Activated CD8-positive, alpha-beta T cell treated with anti-CD3 and anti-CD28 coated beads, Interleukin-2, amount 10 ng/mL, durations not matched to agents 7 days and 5 days (primary cell): Measurements from ENCODE around the gene PPARGC1A. TPM values are rescaled to one million over a fixed set of nuclear protein-coding genes. Genes with fewer than 3 reads are reported as not detected.

ENCODE experiments used
- ATAC-seq: fragments of 150-1000 bp; cut with Tn5 transposase; one replicate; pipeline ENCODE4 v1.10.0; 2021; ENCODE audit warnings: moderate library complexity
- CTCF ChIA-PET: fragments of 350-600 bp; sonication (Branson Sonifier 250); formaldehyde crosslinking; loops from one replicate; lab custom pipeline; 2021; ENCODE audit warnings: antibody characterized with exemption; lab: Charles Lee
- POLR2A ChIA-PET: fragments of 350-600 bp; sonication (Branson Sonifier 250); formaldehyde crosslinking; loops from one replicate; lab custom pipeline; 2021; ENCODE audit warnings: antibody characterized with exemption; lab: Charles Lee
- DNase-seq: peaks from one replicate; pipeline ENCODE4 v3.0.0-alpha.2; 2020
- H3K27ac Mint-ChIP-seq: one replicate; pipeline ENCODE4 v1.8.0; 2021; ENCODE audit warnings: mild to moderate bottlenecking, mixed read lengths
- H3K27me3 Mint-ChIP-seq: one replicate; pipeline ENCODE4 v1.8.0; 2021; ENCODE audit warnings: low read depth, mixed read lengths
- H3K36me3 Mint-ChIP-seq: one replicate; pipeline ENCODE4 v1.8.0; 2021; ENCODE audit warnings: low read depth, mixed read lengths
- H3K4me1 Mint-ChIP-seq: one replicate; pipeline ENCODE4 v1.8.0; 2021; ENCODE audit warnings: low read depth, mixed read lengths
- H3K4me3 Mint-ChIP-seq: one replicate; pipeline ENCODE4 v1.8.0; 2021; ENCODE audit warnings: mild to moderate bottlenecking, mixed read lengths
- H3K9me3 Mint-ChIP-seq: one replicate; pipeline ENCODE4 v1.8.0; 2022; ENCODE audit warnings: mixed read lengths; ENCODE audit not compliant: insufficient read depth
- total RNA-seq, 2 experiments: library from RNA; stranded (reverse); gene quantifications; one replicate each; pipeline ENCODE4 v1.2.3, GENCODE V29; 2021

The PPARGC1A gene
- total RNA-seq, 2 experiments from 2014 or later = not detected

DNA sequence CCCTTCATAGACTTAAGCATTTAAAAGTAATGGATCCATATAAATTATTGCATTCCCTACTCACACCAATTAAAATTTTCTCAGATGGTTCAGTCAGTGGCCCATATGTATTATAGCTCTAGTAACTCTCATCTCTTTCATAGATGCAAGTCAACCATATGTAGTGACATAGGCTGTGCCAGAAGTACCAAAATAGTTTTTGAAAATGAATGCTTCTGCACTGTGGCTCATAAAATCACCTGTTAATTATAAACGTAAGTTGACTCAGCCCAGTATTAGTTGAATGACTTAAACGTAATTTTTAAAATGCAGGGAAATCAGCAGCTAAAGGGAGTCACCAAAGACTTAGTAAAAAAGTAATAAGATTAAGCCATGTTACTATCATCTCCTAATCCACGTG is 143.8 kb downstream of the PPARGC1A start:
- Mint-ChIP-seq H3K4me3 (no peak overlapping the region), H3K27ac (no peak overlapping the region), H3K4me1 (no peaks in the 10 kb centered on the region), H3K27me3 (no peaks in the 10 kb centered on the region), H3K36me3 (no peaks in the 10 kb centered on the region), H3K9me3 (peaks cover 3% of the 10 kb centered on the region)
- ChIA-PET CTCF (interaction anchor here (0.6 kb wide), 1 partner anchor 26 kb away, joined by 3 read pairs; no protein-coding TSS in a partner anchor), POLR2A (no interaction called here)
- DNase-seq (no peak), ATAC-seq (no peak)

- no peaks in the 10 kb centered on the region for H3K36me3 Mint-ChIP-seq
- CTCF ChIA-PET = no interaction called here
Measured at GRCh38 chr4:23745377-23745776, 144.5 kb downstream of the PPARGC1A start.

More at GRCh38 chr4:23745377-23745776, 144.5 kb downstream of the PPARGC1A start:
- Mint-ChIP-seq H3K9me3 (no peaks in the 10 kb centered on the region), H3K4me1 (no peaks in the 10 kb centered on the region), H3K27ac (no peak overlapping the region), H3K27me3 (no peaks in the 10 kb centered on the region), H3K4me3 (no peak overlapping the region)
- ATAC-seq (no peak), DNase-seq (no peak)
- POLR2A ChIA-PET = no interaction called here
